Kidney glomerular epithelial cell (primary cell): ENCODE data around the gene LIN52.

Source experiments
- DNase-seq: peaks from one replicate; lab custom pipeline; 2025; lab: John Stamatoyannopoulos, UW

The LIN52 gene

GRCh38 chr14:74194506-74195274, 109.9 kb downstream of the LIN52 start:
- DNase-seq, result no peak

DNA sequence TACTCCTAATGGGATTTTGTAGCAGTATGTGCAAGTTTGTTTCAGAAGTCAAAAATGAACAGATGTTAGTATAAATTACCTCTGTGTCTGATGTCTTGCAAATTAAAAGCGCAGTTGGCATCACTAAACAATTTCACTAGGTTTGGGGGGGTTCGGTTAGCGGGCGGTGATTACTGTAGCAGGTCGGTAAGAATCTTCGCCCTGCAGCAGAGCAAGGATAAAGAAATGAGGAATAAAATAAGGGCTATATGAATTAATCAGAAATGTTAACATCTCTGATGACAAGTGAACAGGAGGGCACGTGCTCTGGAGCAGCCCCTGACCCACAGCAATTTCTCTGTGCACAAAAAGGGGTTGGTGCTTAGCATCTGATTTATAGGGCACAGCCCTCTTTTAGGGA, 110.9 kb downstream of the LIN52 start:
- DNase-seq, result no peak

GRCh38 chr14:74198441-74199234, 113.9 kb downstream of the LIN52 start:
- DNase-seq, result no peak

DNA sequence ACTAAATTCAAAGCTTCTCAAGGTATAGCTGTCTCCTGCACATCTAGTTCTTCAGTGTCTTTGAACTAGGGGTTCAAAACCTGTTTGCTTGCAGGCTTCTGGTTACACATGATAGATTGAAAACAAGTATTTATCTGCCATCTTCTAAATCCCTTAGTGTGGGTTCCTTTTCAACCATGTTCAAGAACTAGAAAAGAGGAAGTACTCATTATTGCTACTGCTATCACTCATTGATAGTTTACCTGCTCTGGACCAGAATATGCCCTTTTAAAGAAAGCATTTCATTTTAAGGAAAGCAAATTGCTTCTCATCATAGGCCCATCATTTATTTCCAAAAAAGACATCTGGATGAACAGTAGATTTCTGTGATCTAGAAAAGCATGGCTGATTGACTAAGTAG, 117.4 kb downstream of the LIN52 start:
- no peak for DNase-seq

- DNase-seq, result no peak
Measured at GRCh38 chr14:74203639-74204038, 118.9 kb downstream of the LIN52 start.

DNA sequence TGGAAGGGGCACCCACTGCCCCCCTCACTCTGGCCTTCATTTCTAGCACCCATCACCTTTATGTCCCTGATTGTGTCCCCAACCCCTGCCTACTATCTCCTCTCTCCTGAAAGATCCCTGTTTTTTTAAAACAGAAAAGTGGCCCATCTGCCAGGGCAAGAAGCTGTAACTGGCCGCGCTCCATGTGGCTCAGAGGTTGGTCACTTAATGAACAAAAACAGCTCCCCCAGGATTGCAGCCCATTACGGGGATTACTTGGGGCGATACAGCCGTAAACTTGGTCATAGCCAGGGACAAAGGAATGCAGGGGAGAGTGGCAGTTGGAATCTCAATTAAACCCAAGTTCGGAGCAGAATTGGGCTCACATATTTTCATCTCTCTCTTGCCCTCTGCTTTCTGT, 119.7 kb downstream of the LIN52 start:
- no peak for DNase-seq

GRCh38 chr14:74205882-74206281, 121.1 kb downstream of the LIN52 start:
- no peak for DNase-seq

- DNase-seq, result no peak
Measured at GRCh38 chr14:74207943-74208342, 123.2 kb downstream of the LIN52 start.

GRCh38 chr14:74208642-74209041, 123.9 kb downstream of the LIN52 start:
- DNase-seq, result no peak

DNA sequence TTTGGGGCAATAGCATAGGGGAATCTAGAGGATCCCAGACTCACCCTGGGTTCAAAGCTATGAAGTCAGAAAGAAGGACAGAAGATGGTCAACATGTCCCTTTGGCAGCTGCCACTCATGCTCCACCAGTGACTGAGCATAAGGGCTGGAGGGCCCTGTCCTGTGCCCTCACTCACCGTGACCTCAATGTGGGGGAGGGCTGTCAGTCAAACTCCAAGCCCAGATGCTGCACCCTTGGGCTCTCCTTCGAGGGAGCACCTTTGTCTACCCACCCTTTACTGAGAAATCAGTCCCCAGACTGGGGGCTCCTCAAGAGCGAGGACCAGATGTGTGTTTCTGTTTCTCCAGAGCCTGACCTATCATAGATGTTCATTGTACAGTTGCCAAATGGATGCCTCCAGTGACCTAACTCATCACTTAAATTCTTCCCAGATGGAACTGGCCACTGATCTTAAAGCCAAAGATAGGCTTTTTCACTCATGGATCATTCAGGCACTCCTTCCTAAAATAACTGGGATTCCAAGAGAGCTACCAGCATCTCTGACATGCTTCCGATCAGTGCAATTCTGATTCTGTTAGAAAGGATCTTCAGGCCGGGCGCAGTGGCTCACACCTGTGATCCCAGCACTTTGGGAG, 127.3 kb downstream of the LIN52 start:
- DNase-seq, result no peak

DNA sequence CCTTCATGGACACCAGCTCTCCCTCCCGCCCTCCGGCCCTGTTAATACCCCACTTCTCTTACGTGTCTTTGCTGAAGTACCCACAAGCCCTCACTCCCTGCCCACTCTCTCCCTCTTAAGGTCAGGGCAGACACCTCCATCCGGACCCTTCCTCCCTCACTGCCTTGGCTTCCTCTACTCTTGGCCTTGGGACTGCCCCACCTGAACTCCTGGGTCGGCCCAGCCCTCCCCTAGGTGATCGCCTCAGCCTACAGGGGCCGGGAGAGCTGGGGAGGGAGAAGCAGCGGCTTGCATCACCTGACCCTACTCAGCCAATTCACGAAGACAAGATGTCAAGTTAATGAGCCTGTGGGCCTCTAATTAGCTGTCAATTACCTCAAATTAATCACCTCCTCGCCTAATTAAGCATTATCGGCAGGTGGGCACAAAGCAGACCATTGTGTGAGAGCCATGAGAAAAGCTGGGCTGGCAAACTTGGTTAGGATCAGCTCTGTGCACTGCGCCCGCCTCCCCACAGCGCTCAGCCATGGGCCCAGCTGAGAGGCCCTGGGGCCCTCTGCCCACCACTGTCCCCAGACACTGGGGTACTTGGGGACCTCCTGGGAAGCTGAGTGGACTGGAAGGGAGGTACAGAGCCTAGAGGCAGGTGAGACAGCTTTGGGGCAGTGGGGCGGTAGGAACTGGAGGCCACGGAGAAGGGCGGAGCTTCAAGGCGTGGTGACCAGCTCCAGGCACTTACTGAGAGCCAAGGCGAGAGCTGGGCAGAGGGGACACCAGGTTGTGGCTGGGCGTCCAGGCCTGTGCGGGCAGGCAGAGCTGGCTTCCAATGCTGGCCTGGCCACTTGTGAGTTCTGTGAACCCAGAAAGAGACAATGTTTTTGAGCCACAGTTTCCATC, 129.4 kb downstream of the LIN52 start:
- no peak for DNase-seq

GRCh38 chr14:74216671-74217070, 131.9 kb downstream of the LIN52 start:
- DNase-seq, result no peak

GRCh38 chr14:74217672-74218448, 133.1 kb downstream of the LIN52 start:
- DNase-seq, result no peak

DNA sequence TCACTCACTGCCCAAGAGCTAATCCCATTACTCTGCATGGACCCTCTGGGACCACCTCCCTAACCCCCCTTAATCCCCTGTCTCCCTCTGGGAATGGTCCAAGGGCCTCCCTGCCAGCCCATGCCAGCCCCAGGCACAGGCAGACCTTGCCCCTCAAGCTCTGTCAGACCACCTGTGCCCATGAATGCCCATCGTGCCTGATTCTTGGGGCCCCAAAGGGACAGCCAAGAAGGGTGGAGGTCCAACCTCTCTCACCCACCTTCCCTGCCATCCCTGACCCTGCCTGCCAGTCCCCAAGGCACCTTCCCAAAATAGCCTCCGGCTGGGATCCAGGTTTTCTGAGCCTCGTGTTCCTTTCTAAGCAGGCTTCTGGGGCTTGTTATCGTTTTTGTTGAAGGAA, 133.7 kb downstream of the LIN52 start:
- no peak for DNase-seq

- DNase-seq, result no peak
Measured at GRCh38 chr14:74219277-74220205, 134.8 kb downstream of the LIN52 start.

- DNase-seq, result no peak
Measured at GRCh38 chr14:74220991-74221390, 136.2 kb downstream of the LIN52 start.

DNA sequence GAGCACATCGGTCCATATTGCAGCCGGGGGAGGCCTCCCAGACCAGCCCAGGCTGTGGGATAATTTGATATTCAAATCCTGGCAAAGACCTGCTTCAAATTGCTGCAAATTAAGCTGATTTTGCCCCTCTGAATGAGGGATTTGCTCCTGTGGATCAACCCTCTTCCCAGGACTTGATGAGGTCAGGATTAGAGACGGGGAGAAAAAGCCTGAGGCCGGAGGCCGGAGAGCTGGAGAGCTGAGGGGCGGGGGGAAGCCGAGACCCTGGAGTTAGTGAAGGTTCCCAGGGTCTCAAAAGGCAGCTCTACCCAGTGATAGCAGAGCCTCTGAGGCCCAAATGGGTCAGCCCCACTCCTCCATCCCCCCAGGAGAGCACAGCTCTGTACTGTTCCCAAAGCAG, 137.0 kb downstream of the LIN52 start:
- no peak for DNase-seq

DNA sequence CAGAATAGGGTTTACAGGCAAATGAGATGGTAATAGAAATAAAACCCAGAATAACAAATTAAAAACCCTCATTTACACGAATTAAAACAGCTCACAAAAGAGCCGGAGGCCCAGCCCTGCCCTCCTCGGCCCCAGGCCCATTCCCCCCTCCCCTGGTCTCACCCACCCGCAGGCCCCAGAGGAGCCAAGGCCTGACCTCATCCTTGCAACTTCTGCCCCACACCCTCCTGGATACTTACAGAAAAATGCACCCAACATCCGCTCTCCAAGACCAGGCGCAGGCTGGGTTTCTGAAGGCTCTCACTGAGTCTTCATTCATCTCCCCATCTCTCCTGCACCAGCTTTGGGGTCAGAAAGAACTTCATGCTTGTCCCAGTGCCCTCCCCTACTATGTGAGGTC, 138.3 kb downstream of the LIN52 start:
- DNase-seq, result no peak

DNA sequence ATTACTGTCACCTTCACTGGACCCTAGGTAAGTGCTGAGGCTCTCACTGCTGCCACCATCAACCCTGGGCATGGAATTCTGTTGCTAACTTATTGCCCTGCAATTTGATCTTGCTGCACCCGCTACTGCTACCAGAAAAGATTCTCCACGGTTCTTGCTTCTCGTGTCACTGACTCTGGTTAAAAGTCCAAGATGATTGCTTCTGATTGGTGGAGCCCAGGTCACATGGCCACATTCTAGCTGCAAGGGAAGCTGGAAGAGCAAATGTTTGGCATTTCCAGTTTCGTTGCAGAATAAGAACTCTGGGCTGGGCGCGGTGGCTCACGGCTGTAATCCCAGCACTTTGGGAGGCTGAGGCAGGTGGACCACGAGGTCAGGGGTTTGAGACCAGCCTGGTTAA, 147.0 kb downstream of the LIN52 start:
- no peak for DNase-seq

DNA sequence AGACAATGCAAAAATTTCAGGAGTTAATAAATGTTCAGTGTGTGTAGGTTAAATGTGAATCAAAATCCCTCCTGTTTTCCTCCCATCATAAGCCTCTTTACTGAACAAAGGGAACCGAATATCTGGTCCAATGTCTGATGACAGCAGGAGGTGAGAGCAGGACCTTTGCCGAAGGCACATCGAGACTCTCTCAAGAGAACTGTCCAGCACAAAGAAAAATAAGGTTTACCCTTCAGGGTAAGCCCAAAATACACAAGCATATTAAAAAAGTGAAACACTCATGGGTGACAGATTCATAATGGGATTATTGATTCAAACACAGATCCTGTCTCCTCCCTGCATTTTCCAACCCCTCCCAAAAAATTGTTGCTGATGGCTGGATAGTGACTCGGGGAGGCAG, 150.3 kb downstream of the LIN52 start:
- no peak for DNase-seq
